Rectal smooth muscle tissue (tissue), 1 donor: ENCODE measurements around the gene TMEM141.

Experiments
- H3K27ac ChIP-seq: one replicate; pipeline ENCODE4 v1.7.0; 2013; ENCODE audit warnings: low read depth, low read length, inconsistent platforms
- H3K27me3 ChIP-seq: one replicate; pipeline ENCODE4 v1.7.0; 2013; ENCODE audit warnings: low read length; ENCODE audit not compliant: control insufficient read depth, insufficient read depth
- H3K36me3 ChIP-seq: one replicate; pipeline ENCODE4 v1.7.0; 2013; ENCODE audit warnings: low read length; ENCODE audit not compliant: control insufficient read depth, insufficient read depth
- H3K4me1 ChIP-seq: one replicate; pipeline ENCODE4 v1.7.0; 2013; ENCODE audit warnings: low read length; ENCODE audit not compliant: control insufficient read depth, insufficient read depth
- H3K4me3 ChIP-seq: one replicate; pipeline ENCODE4 v1.7.0; 2013; ENCODE audit warnings: low read length
- H3K9ac ChIP-seq: one replicate; pipeline ENCODE4 v1.7.0; 2013; ENCODE audit warnings: low read length

The TMEM141 gene

DNA sequence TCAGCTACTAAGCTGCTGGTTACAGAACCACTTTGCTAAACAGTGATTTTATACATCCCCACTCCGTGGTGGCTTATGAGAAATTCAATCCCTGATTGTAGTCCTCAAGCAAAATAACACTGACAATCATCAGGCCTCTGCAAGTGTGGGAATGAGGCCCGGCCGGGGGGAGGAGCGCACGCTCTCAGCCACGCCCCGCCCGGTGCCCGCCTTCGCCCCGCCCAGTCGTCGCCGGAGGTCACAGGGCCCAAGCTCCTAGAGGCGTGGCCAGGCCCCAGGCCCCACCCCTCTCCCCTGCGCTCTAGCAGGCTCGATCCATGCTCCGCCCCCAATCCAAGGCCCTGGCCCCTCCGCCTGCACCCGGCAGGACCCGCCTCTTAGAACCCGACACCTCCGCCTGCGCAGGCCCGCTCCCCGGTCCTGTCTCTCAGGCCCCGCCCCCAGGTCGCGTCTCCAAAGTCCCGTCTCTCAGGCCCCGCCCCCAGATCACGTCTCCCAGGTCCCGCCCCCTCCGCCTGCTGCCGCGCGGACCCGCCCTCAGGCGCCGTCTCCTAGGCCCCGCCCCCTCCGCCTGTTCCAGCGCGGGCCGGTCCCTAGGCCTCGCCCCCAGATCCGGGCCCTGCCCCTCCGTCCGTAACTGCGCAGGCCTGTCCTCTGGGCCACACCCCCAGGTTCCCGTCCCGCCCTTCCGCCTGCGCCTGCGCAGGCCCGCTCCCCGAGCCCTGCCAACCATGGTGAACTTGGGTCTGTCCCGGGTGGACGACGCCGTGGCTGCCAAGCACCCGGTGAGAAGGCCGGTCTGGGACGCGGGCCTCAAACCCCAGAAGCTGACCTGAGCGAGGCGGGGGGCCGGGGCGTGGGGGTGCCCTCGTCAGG, at the start of gene TMEM141:
TMEM141 (plus strand) TSS at position 705 of the 876 bp plus-strand sequence; CDS start at position 732, 27 bp downstream.
- Histone ChIP-seq H3K27me3 (no peaks in the 10 kb centered on the region), H3K4me1 (peaks cover 9% of the 10 kb centered on the region), H3K4me3 (peak within 1 kb of the TSS; percentile 92), H3K27ac (peak within 1 kb of the TSS; percentile 88), H3K9ac (peak within 1 kb of the TSS; percentile 80), H3K36me3 (no peaks in the 10 kb centered on the region)

DNA sequence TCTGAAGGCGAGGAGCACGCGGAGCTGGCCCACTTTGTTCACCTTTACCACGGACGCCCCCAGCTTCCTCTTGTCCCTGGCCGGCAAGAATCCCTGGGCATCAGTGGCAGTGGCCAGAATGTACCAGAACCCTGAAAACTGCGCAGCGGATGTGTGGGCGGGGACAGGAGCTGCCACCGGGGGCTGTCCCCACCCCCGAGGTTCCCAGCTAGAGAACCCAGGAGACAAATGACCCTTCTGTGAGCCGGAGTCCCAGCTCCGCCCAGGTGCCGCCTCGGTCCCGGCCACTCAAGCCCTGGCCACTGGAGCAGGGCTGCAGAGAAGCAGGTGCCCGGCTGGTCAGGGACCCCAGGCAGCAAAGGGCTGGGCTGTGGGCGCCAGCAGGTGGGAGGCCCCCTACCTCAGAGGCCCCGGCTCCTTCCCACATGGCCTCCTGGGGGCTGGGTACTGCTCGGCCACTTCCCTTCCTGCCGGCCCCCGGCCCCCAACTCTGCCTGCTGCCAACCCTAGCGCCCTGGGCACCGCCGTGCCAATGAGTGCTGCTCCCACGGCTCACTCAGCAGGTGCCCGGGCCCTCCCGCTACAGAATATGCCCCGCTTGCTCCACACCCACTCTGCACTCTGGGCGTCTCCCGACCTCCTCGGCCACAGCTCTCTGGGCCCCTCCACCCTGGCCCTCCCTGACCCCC, 49.1 kb upstream of the TMEM141 start:
- H3K27me3 ChIP-seq: peaks cover 19% of the 10 kb centered on the region
- H3K9ac ChIP-seq: no peak overlapping the region
- no peaks in the 10 kb centered on the region for H3K4me1 ChIP-seq
- no peak overlapping the region for H3K27ac ChIP-seq
- H3K36me3 ChIP-seq: no peaks in the 10 kb centered on the region
- peak overlapping the region; percentile 31 for H3K4me3 ChIP-seq

DNA sequence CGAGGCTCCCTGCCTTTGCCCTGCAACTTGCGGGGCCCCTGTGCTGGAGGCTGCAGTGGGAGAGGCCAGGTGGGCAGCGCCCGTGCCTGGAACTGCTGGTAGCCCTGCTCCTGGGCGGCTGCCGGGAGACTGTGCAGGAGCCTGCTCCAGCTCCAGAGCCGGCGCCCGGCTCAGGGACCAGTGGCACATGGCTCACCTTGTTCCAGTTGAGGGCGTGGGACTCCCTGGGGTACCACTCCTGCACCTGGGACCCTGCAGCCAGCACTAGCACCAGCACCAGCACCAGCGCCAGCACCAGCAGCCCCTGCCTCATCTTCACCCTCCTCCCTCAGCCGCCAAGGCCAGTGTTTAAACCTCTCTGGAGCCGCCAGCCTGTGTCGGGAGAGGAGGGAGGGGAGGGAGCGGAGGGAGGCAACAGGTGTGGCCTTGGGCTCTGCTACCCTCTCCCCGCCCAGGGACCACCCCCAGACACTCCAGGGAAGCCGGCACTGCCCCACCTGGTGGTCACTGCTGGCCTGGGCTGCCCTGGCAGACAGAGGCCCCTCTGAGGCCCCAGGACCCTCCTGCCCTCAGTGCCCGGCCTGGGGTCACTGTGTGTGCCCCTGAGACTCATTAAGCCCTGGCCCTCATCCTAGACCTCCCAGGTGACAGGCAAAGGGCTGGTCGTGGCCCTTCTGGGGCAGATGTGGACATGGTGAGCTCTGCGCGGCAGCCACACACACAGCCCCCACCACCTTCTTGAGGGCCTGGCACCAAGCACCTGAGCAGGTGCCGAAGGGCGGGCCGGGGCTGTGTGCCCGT, 48.4 kb upstream of the TMEM141 start, which contains the start of gene LCN10:
LCN10 (minus strand) TSS at position 350 of the 801 bp plus-strand sequence; CDS start at position 313, 37 bp downstream.
- Histone ChIP-seq H3K4me1 (no peaks in the 10 kb centered on the region), H3K36me3 (no peaks in the 10 kb centered on the region), H3K4me3 (peak within 1 kb of the TSS; percentile 31), H3K9ac (no peak within 1 kb of the TSS), H3K27me3 (peaks cover 19% of the 10 kb centered on the region), H3K27ac (no peak within 1 kb of the TSS)

DNA sequence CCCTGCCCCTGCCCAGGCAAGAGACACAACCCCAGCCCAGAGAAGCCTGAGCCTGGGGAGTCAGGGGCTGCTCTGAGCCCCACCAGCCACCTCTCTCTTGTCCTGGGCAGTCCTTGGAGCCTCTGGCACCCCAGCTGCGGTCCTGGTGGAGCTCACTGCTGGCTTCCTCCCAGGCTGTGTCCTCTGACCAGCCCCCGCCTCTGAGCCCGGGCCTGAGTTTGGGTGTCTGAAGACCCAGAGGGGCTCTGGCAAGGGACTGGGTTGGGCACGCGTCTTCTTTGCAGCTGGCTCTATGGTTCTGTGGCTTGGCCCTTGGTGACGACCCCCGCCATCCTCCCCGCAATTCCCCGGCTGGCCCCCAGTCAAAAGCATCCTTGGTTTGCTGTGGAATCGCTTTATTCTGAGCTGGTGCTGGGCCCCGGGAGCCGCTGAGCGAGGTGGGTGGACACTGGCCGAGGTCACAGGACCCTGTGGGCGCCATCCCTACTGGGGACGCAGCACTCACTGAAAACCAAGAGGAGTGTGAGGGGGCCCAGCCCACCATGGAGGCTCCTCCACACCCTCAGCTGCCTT, 47.4 kb upstream of the TMEM141 start:
- Histone ChIP-seq H3K4me1 (no peaks in the 10 kb centered on the region), H3K4me3 (no peak overlapping the region), H3K36me3 (no peaks in the 10 kb centered on the region), H3K9ac (no peak overlapping the region), H3K27me3 (peaks cover 19% of the 10 kb centered on the region), H3K27ac (no peak overlapping the region)

DNA sequence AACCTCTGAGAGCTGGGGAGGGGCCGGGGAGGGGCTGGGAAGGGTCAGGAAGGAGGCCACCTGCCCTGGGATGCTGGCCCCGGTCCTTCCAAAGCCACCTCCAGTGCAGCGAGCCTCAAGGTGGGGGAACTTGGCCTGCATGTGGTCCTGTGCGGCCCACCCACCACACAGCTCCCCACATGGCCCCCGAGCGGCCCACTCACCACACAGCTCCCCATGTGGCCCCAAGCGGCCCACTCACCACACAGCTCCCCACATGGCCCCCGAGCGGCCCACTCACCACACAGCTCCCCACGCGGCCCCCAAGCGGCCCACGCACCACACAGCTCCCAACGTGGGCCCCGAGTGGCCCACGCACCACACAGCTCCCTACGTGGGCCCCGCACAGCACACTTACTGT, 46.4 kb upstream of the TMEM141 start:
- no peak overlapping the region for H3K4me3 ChIP-seq
- H3K36me3 ChIP-seq: no peaks in the 10 kb centered on the region
- H3K27me3 ChIP-seq: peaks cover 19% of the 10 kb centered on the region

DNA sequence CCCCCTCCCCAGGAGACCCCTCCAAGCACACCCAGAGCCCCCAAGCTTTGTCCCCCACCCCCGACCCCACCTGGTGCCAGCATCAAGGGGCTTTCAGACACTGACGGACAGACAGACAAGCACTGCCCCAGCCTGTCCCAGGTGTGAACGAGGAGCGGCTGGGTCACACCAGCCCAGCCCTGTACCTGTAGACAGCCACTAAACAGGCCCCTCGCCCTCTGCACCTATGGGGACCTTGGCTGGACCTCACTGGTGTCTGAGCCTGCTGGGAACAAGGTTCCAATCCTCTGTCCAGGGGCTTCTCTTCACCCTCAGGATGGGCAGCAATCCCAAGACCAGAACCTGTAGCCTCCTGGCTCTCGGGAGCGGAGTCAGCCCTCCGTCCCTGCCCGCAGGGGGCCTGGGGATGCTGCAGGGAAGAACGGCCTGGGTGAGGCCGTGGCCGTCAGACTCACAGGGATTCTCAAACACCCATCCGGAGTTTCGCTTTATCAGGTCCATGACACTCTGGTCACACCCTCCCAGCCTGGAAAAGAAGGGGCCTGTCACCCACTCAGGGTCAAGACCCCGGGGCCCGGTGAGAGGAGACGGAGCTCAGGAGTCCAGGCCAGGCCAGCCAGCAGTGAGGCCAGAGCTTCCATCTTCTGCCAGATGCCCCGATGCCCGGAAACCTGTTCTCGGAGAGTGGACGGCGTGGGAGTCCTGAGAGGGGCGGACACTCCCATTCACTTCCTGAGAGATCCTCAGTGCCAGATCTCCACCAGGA, 45.6 kb upstream of the TMEM141 start:
- H3K27ac ChIP-seq: no peak overlapping the region
- no peak overlapping the region for H3K4me3 ChIP-seq
- H3K4me1 ChIP-seq: no peaks in the 10 kb centered on the region

More for the DNA sequence above, 46.4 kb upstream of the TMEM141 start:
- Histone ChIP-seq H3K4me1 (no peaks in the 10 kb centered on the region), H3K9ac (no peak overlapping the region), H3K27ac (no peak overlapping the region)

DNA sequence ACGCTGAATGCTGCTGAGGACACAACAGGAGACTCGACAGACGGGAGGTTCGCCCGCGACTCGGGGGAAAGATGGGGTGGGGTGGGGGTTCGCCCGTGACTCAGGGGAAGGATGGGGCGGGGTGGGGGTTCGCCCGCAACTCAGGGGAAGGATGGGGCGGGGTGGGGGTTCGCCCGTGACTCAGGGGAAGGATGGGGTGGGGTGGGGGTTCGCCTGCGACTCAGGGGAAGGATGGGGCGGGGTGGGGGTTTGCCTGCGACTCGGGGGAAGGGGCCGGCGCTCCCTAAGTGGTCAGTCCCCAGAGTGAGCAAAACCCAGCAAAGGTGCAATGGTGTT, 45.0 kb upstream of the TMEM141 start:
- H3K4me1 ChIP-seq: no peaks in the 10 kb centered on the region
- H3K9ac ChIP-seq: no peak overlapping the region
- H3K36me3 ChIP-seq: no peaks in the 10 kb centered on the region
- H3K27ac ChIP-seq: no peak overlapping the region
- no peak overlapping the region for H3K4me3 ChIP-seq
- H3K27me3 ChIP-seq: peaks cover 9% of the 10 kb centered on the region

More for the DNA sequence above, 45.6 kb upstream of the TMEM141 start:
- H3K9ac ChIP-seq: no peak overlapping the region
- H3K36me3 ChIP-seq: no peaks in the 10 kb centered on the region
- peaks cover 14% of the 10 kb centered on the region for H3K27me3 ChIP-seq

DNA sequence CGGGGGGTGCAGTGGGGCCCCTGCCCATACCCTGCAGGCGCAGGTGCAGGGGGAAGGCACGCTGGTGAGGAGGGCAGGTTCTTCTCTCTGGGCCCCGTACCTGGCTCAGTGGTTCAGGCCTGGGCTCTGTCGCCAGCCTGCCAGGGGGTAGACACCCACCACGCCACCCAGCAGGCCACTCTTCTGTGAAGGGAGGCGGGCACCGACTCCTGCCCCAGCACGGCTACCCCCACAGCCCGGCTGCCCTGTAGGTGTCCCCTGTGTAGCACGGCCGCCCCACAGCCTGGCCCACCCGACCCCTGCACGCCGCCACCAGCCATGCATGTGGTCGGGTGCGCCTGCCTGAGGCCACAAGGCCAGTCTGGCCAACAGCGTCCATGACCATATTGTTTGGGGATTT, 44.5 kb upstream of the TMEM141 start:
- Histone ChIP-seq H3K27ac (no peak overlapping the region), H3K36me3 (no peaks in the 10 kb centered on the region), H3K4me1 (no peaks in the 10 kb centered on the region), H3K9ac (no peak overlapping the region), H3K4me3 (no peak overlapping the region), H3K27me3 (peaks cover 4% of the 10 kb centered on the region)

DNA sequence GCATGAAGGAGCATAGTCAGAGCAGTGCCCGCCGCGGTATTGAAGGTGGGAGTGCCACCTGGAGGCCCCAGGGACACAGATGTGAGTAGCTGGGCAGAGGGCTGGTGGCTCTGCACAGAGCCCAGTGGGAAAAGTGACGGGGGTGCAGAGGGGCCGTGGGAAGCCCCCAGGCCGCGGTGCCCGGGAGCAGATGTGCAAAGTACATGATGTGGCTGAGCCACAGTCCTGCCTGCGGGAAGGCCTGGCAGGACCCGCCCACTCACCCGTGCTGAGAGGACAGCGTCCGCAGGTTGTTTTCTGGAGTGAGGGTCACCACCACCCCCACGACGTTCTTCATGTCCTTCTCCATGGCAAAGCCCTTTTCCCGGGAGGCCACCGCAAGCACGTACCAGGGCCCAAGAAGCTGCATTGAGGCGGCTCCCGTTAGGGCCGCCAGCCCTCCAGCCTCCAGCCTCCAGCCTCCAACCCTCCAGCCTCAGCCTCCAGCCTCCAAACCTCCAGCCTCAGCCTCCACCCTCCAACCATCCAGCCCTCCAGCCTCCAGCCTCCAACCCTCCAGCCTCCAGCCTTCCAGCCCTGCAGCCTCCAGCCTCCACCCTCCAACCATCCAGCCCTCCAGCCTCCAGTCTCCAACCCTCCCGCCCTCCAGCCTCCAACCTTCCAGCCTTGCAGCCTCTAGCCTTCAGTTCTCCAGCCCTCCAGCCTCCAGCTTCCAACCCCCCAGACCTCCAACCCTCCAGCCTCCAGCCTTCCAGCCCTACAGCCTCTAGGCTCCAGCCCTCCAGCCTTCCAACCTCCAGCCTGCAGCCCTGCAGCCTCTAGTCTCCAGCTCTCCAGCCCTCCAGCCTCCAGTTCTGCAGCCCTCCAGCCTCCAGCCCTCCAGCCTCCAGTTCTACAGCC, 43.7 kb upstream of the TMEM141 start:
- Histone ChIP-seq H3K4me1 (no peaks in the 10 kb centered on the region), H3K36me3 (no peaks in the 10 kb centered on the region), H3K4me3 (no peak overlapping the region), H3K27me3 (no peaks in the 10 kb centered on the region), H3K27ac (no peak overlapping the region), H3K9ac (no peak overlapping the region)

DNA sequence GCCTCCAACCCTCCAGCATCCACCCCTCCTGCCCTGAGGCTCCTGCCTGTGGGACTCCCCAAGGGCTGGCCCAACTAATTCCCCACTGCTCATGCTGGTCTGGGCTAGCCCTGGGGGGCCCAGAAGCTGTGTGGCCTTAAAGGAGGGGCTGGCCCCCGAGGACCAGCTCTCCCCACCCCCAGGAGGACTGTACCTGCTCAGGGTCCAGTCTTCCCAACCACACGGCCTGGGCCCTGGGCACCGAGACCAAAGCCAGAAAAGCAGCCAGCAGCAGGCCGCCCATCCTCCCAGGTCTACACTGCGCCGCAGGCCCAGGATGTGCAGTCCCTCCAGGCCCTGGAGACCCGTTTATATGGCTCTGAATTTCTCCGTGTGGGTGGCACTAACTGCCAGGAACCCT, 42.9 kb upstream of the TMEM141 start, which contains the start of gene LCN6:
LCN6 (minus strand) TSS at position 325 of the 400 bp plus-strand sequence; CDS start at position 283, 42 bp downstream.
- no peaks in the 10 kb centered on the region for H3K4me1 ChIP-seq
- no peaks in the 10 kb centered on the region for H3K36me3 ChIP-seq
- no peak within 1 kb of the TSS for H3K4me3 ChIP-seq
- no peak within 1 kb of the TSS for H3K27ac ChIP-seq
- H3K9ac ChIP-seq: no peak within 1 kb of the TSS
- no peaks in the 10 kb centered on the region for H3K27me3 ChIP-seq
